Loucy (cell line): Measurements from ENCODE around the gene CDH4.

ENCODE experiments used
- CTCF ChIP-seq: fragments of 200-600 bp; sonication (generic); conservative IDR thresholded peaks from 2 replicates; pipeline ENCODE4 v1.5.1; 2014; ENCODE audit warnings: mild to moderate bottlenecking, antibody characterized with exemption, low read length
- EZH2phosphoT487 ChIP-seq: fragments of 200-600 bp; IDR thresholded peaks from 2 replicates; pipeline ENCODE4 v1.6.1; 2018; ENCODE audit warnings: antibody characterized with exemption, mild to moderate bottlenecking, moderate library complexity, borderline replicate concordance

- no peak for TF ChIP-seq EZH2phosphoT487
- TF ChIP-seq CTCF, result no peak
Observed at GRCh38 chr20:61755971-61756845, 504.1 kb downstream of the CDH4 start.
